B cell (primary cell): ENCODE results near the gene RORB.

ENCODE experiments used
- CTCF ChIP-seq: fragments of 200-600 bp; IDR thresholded peaks from one replicate; pipeline ENCODE4 v1.8.0; 2022; ENCODE audit warnings: antibody characterized with exemption, mild to moderate bottlenecking
- EZH2 ChIP-seq: IDR thresholded peaks from 2 replicates; pipeline ENCODE4 v1.6.1; 2012; ENCODE audit warnings: borderline replicate concordance, low read depth, mild to moderate bottlenecking, moderate library complexity, low read length; ENCODE audit not compliant: insufficient read depth, poor library complexity, severe bottlenecking

- TF ChIP-seq EZH2 (no peak), CTCF (no peak)
Measured at GRCh38 chr9:74683322-74683721, 186.2 kb downstream of the RORB start.
